ENCODE measurements around the gene MYBBP1A.

Gene MYBBP1A

DNA sequence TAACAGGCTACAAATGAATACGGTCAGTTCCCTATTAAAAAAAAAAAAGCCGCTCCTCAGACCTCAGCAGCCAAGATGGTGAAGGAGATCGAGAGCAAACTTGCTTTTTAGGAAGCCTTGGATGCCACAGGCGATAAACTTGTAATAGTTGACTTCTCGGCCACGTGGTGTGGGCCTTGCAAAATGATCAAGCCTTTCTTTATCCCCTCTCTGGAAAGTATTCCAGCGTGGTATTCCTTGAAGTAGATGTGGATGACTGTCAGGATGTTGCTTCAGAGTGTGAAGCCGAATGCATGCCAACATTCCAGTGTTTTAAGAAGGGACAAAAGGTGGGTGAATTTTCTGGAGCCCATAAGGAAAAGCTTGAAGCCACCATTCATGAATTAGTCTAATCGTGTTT lies 16.9 kb upstream of the MYBBP1A start:
- no peak for DNase-seq (ENCODE audit: low read depth in 1 of 2, low spot score in 1 of 2)

DNA sequence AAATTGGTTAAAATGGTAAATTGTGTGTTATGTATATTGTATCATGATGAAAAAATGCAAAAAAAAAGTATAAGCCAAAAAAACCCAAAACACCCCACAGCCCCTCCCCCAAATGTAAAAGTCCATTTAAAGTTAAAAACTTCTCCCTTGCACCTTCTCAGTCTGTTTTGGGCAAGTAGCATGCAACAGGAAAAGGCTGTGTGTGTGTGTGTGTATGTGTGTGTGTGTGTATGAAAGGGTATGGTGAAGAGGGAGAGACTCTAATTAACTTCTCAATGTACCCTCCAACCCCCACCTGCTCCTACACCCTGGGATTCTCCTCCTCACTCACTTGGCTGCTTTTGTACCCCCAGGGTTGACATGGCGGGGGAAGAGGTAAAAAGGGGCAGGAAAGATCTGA lies 14.4 kb upstream of the MYBBP1A start:
- DNase-seq (ENCODE audit: low read depth in 1 of 2, low spot score in 1 of 2): no peak

DNA sequence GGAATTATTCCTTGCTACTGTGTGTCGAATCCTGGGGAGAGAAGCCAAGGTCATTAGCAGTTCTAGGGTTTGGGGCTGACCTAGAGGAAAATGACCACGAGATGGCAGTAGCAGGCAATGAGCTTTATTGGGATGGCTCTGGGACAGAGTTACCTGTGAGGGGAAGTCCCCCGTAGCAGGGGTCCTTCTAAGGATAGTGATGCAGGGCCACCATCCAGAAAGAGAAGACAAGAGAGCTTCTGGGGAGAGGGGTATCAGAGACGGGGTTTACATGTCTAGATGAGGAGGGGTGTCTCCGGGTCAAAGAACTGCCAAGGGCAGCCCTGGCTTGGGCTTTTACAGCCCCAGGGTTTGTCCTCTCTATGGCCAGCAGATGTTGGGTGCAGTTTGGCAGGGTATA lies 11.6 kb upstream of the MYBBP1A start:
- no peak for DNase-seq (ENCODE audit: low read depth in 1 of 2, low spot score in 1 of 2)

DNA sequence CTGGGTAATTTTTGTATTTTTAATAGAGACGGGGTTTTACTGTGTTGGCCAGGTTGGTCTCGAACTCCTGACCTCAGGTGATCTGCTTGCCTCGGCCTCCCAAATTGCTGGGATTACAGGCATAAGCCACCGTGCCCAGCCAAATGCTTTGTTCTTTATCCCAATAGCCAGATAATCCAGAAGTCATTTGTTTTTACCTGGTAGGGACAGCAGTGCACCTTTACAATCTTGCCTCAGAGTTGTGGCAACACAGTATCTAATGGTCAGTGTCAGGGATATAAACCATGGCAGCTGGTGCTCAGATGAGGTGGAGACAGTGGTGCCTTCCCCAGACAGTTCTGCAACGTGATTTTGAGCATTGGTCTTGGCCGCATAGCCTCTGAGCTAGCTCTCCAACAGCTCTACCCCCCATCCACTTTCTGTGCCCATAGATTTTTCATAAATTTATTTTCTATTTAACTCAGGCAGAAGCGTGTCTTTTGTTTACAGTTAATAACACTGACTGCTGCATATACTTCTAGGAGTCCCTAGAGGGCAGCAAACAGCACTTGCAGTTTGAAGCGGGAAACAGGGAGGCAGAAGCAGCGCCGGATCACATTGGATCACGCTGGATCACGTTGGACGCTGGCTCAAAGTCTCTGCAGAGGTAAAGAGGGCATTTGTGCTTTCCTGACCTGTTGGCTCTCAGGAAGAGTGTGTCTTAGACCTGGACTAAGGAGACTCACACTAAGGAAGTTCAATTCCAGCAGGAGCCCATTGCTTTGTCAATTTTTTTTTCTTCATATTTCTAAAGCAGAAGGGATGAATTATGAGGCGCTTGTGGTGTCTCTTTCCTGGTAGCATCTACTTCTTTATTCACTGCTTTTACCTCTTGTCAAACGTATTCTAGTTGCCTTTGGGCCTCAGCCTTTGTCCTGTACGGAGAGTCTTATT lies 10.3 kb upstream of the MYBBP1A start:
- DNase-seq (ENCODE audit: low read depth in 1 of 2, low spot score in 1 of 2): no peak

DNA sequence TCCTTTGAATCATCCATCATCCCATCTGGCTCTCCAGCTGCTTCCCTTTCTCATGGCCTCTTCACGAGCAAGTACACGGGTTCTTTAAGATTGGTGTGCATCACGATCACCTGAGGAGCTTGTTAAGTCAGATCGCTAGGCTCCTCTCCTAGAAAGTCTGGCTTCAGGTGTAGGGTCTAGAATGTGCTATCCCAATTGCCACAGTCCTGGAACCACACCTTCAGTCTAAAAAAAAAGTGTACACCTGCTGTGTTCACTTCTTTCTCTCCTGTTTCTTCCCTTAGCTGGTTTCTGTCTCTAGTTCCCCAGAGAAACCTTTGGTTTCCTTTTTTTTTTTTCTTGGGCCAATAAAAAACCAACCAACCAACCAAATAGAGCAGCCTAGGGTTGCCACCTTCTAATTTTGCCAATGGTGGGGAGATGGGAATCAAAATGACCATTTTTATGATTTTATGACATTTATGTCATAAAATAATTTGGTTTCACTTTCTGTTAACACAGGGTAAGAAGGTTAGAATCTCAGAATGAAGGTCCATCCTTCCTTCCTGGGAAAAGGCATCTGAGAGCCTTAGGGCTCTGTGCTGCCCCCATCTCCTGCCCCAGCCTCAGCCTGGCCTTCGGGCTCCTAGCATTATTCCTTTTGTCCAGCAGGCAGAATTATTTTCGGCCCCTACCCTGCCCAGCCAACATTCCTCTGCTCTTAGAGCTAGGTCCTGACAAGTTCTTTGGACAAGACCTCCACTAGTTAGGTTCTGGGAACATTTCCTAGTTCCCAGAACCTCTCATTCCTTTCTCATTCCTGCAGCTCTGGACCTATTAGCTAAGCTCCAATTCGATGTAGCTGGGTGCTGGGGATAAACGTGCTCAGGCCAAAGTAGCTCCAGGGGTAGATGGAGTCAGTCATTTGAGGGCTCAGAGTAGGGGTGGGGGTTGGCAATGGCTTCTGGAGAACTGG lies 7.1 kb upstream of the MYBBP1A start:
- DNase-seq (ENCODE audit: low read depth in 1 of 2, low spot score in 1 of 2): no peak

DNA sequence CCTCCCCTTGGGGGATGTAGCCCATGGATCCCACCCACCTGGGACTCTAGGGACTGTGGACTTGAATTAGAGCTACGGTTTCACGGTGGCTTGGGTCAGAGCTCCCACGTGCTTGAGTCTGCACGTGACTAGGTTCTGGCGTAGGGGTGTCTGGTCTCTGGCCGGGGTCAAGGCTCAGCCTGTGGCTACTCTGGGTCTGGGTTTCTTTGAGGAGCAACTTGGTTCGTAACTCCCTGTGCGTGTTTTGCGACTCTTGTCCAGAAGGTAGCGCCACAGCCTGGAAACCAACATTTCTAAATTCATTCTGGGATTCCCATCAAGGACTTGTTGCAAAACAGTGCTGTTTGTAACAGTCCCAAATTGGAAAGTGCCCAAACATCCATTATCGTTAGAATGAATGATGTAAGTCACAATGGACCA lies 5.7 kb upstream of the MYBBP1A start:
- no peak for DNase-seq (ENCODE audit: low read depth in 1 of 2, low spot score in 1 of 2)

DNA sequence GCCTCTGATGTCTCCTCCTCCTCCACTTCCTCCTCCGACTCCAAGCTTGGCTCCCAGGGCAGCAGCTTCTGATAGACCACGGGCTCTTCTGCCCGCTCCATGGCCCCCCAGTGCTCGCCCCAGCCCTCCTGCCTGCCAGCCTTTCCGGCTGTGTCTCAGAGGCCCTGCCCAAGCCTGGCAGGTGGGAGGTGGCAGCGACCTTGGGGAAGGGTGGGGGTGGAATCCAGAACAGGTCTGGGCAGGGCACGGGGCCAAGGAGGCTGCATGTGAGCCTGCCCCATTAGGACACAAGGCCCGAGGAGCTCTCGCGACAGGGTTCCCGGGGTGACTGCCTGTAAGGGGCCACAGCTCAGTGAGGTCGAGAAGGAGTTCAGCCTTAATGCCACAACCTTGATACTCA lies 5.2 kb upstream of the MYBBP1A start, which contains the start of gene GGT6:
TSS of gene GGT6 (minus strand) at position 157 of the 400 bp plus-strand sequence. CDS start at position 101, 56 bp downstream.
- no peak for DNase-seq (ENCODE audit: low read depth in 1 of 2, low spot score in 1 of 2)

DNA sequence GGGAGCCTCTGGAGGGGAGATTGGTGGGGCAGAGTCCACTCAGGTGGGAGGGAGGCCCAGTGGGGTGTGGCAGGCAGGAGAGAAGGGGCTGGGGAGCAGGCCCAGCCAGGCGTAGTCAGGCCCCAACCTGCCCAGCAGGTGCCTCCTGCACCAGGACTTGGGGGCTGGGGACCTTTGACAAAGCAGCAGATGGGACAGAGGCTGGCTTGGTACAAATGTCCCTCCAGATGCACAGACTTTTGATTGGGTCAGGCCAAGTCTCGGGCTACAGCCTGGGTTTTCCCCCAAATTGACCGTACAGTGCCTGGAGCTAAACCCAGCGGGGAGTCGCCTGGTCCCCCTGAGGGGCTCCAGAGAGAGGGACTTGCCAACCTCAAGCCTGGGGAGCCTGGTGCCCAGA lies 4.8 kb upstream of the MYBBP1A start:
- DNase-seq (ENCODE audit: low read depth in 1 of 2, low spot score in 1 of 2): no peak

DNA sequence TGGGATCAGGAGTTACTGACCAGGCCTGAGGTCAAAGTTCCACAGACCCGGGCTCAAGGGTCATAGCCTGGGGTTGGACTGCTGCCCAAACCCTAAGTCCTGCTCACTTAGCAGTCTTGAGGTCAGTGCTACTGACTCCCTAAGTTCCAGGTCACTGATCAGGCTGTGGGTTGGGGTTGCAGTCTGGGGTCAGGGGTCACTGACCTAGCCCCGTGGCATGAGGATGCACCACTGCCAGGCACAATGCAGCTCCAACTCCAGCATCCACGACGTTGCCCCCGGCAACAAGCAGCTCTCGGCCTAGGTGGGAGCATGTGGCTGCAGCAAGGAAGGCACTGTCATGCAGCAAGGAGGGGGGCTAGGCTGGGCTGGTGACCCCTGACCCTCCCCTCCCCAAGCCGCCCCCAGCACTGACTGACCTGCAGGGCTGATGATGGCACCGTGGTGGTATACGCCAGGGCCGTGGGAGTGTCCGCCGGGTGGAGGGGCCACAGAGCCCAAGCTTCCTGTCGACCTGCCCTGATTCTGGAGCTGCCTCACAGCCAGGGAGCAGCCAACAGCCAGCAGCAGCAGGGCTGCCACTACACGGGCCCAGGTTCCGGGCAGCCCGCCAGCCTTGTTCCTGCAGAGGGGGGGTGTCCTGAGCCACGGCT lies 4.1 kb upstream of the MYBBP1A start:
- no peak for DNase-seq (ENCODE audit: low read depth in 1 of 2, low spot score in 1 of 2)

DNA sequence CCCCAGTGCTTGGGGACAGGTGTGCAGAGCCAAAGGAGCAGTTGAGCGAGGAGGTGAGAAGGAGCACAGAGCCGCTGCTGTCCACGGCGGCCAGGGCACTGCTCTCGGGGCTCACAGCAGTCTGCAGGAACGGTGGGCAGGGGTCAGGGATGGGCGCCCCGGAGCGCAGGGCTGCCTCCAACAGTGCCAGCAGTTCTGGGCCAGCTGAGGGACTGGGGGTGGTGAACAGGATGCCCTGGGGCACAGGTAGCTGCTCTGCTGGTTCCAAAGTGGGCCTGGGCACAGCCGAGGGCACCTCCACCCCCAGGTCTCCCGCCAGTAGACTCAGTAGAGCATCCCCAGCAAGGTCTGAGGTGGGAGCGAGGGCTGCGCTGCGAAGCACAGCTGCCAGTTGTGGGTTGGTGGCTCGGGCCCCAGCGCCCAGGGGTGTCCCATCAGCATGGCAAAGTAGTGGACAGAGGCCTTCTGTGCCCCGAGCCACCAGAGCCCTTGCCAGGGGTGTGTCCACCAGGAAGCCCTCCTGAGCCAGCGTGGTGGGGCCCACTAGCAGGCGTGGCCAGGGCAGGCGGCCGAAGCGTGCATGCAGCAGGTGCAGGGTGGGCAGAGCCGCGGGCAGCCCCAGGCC lies 3.3 kb upstream of the MYBBP1A start:
- DNase-seq (ENCODE audit: low read depth in 1 of 2, low spot score in 1 of 2): no peak

DNA sequence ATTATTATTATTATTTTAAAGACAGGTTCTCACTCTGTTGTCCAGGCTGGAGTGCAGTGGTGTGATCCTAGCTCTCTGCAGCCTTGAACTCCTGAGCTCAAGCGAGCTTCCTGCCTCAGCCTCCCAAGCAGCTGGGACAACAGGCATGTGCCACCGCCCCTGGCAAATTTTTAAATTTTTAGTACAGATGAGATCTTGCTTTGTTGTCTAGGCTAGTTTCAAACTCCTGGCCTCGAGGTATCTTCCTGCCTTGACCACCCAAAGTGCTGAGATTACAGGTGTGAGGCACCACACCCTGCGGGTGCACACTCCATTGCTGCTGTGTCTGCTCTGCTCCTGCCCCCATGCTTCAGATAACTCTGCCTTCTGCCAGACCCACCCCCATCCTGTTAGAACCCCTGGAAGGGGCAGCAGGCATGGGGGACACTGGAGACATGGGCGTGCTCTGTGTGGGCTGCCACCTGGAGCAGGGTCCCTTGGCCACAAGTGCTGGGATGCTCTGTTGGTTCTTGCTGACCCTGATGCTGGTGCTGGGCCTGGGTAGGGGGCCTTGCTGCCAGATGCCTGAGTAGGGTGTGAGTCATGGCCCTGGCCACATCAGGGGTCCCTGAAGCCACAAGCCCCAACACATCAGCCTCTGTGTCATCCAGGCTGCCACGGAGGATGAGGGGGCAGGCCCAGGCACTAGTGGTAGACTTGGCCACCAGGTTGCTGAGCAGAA lies 2.6 kb upstream of the MYBBP1A start:
- DNase-seq (ENCODE audit: low read depth in 1 of 2, low spot score in 1 of 2): no peak

DNA sequence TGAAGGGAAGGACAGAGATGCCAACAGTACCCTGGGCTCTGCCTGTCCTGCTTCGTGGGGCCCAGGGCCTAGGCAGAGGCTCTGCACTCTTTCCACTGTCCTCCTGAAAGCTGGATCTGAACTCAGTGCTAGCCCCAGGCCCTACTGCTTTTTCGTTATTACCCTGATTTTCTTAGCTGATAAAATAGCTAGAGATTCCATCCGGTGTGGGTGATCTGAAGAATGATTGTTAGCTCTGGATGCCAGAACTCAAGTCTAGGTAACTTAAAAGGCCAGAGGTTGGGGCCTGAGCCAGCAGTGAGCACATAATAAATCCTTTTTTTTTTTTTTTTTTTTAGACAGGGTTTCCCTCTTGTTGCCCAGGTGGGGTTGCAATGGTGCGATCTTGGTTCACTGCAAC lies 1.8 kb upstream of the MYBBP1A start:
- no peak for DNase-seq (ENCODE audit: low read depth in 1 of 2, low spot score in 1 of 2)

DNA sequence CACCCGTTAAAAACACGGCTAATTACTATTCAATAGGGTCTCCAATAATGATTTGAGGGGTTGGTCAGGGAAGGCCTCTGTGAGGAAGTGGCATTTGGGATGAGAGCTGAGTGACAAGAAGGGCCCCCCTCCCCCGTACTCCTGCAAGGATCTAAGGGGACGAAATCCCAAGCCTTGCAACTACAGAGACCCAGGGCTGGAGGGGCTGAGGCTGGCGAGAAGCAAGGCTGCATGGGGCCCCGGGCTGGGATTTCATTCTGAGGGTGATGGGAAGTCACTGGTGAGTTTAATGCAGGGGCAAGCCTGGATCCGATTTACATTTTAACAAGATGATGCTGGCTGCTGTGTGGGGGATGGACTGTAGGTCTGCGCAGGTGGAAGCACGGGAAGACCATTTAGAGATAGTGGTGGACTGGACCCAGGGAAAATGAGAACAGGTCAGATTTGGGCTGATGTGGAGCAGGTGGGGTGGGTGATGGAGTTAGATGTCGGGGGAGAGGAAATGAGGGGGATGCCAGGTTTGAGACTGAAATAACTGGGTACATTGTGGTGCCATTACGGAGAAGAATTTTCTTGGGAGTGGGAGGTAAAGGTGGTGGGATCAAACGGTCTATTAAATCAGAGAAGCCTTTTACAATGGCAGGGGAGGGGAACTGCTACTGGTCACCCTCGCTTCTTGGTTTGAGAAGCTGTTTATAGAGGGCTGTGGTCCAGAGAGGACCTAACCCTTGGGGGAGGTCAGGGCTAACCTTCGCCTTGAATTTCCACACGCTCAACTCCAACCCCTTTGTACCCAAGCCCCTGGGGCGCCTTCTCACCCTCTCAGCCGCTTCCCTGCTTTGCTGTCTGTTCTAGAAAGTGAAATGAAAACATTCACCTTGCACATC lies 932 bp upstream of the MYBBP1A start:
- DNase-seq (ENCODE audit: low read depth in 1 of 2, low spot score in 1 of 2): no peak

DNA sequence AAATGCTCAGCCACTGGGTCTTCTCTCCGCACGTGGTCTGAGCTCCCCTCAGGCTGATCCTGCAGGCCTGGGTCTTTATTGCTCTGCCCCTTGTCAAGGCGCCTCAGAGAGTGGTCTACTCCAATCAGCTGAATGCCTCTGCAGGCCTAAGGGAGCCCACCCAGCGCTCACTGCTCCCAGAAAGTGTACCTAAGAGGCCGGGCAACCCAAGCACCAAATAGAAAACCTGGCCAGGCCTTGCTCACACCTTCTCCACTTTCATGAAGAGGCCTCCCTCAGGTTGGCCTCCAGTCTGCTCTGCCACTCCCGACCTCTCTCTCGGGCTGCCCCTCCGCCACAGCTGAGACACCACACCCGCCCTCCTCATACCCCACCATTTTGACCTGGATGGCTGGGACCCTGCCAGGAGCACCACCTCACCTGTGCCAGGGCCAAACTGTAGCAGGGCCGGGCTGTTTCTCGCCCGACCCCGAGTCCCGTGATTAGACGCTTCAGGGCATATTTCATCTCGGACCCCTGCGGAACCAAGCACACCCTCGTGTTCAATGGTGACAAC lies 665 bp downstream of the MYBBP1A start:
- no peak for DNase-seq (ENCODE audit: low read depth in 1 of 2, low spot score in 1 of 2)

DNA sequence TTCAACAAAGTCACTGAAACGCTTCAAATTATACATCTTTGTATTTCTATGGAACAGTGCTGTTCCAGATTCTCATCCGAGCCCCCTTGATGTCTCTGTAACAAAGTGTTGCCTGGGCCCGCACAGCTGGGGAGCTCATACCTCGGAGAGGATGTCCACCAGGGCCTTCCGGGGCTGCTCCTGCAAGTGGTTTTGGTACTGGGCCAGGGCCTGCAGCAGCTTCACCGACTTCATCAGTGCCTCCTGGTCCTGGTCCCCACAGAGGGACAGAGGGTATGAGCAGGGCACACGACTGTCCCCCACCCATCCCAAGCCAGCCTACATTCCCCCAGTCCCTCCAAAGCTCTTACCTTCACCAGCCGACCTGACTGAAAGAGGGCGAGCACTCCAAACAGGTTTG lies 1.5 kb downstream of the MYBBP1A start:
- no peak for DNase-seq (ENCODE audit: low read depth in 1 of 2, low spot score in 1 of 2)

DNA sequence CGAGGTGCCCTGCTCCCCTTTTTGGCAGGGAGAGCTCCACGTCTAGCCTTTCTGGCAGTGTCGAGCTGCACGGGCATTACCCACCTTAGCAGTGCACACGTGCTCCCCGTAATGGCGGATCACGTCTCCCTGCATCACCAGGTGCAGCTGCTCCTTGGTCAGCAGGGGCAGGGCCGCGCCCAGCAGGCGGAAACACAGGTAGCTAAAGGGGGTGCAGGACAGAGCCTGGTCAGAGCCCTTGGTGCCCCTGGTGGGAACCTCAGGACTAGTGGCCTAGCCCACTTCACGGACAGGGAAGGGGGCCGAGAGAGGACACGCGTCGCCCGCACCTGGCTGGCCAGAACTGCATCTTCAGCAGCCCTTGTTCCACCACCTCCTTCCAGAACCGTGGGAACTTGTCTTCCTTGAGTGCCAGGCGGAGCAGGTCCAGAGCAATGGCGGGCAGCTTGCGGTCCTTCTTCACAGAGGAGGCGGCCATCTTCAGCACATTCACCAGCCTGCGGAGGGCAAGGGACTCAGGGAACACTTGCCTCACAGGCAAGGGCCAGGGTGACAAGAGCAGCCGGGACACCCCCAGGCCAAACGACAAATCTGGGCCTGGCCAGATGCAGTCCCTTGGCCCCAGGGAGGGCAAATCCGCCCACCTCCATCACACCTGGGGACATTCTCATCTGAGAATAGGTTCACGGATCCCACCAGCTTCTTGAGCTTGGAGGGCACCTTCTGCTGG lies 3.2 kb downstream of the MYBBP1A start:
- no peak for DNase-seq (ENCODE audit: low read depth in 1 of 2, low spot score in 1 of 2)

DNA sequence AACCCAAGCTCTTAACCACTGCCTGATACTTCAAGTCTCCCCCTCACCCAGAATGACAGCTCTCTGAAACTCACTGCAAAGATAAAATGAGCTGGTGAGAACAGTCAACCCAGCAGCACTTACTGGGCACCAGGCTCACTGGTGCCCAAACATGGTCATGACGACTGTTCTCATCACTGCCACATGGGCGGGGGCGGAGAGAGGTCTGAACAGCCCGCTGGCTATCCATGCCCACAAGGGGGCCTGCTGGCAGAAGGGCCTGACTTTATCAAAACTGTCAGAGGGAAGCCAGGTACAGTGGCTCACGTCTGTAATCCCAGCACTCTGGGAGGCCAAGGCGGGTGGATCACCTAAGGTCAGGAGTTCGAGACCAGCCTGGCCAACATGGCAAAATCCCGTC lies 4.0 kb downstream of the MYBBP1A start:
- no peak for DNase-seq (ENCODE audit: low read depth in 1 of 2, low spot score in 1 of 2)

DNA sequence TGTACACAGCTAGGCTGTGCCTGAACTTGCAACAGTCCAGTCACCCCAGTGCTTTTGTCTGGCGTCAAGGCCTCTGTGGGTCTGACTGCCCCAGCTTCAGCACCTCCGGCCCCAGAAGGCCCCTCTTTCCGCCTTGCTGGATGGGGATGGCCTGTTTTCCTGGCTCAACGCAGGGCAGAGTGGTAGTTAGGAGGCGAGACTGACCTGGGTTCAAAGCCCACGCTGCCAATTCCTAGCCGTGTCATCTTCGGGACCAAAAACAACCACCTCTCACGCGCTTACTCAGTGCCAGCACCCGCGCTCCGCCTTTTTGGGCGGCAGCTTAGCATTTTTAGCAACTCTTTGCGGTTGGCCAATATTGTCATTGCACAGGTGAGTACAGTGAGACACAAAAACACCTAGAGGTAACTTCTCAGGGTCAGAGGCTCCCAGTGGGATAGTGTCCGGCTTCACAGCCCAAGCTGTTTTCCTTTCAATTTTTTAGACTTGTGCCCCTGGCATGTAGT lies 4.6 kb downstream of the MYBBP1A start:
- no peak for DNase-seq (ENCODE audit: low read depth in 1 of 2, low spot score in 1 of 2)
